GM12878 (cell line): ENCODE measurements around the gene SGSM2. TPM values are rescaled to one million over a fixed set of nuclear protein-coding genes. Genes with fewer than 3 reads are reported as not detected.

Experiments used
- E2F4 ChIP-seq: IDR thresholded peaks from 2 replicates; pipeline ENCODE4 v1.6.1; 2012; ENCODE audit warnings: low read depth, low read length, improper control_type of control experiment
- HCFC1 ChIP-seq: fragments of 150-350 bp; IDR thresholded peaks from 2 replicates; pipeline ENCODE4 v1.6.1; 2014; ENCODE audit warnings: low read length
- IKZF1 ChIP-seq: fragments of 450-650 bp; conservative IDR thresholded peaks from 2 replicates; pipeline ENCODE4 v1.6.1; 2017; ENCODE audit warnings: antibody characterized with exemption, mild to moderate bottlenecking
- IRF3 ChIP-seq: fragments of 450-650 bp; IDR thresholded peaks from 2 replicates; pipeline ENCODE4 v1.6.1; 2014; ENCODE audit warnings: mild to moderate bottlenecking
- IRF4 ChIP-seq: IDR thresholded peaks from 2 replicates; pipeline ENCODE4 v1.6.1; 2011; ENCODE audit warnings: low read depth, low read length
- JUNB ChIP-seq: IDR thresholded peaks from 2 replicates; pipeline ENCODE4 v1.6.1; 2016; ENCODE audit warnings: antibody characterized with exemption, mild to moderate bottlenecking
- MEF2A ChIP-seq: IDR thresholded peaks from 2 replicates; pipeline ENCODE4 v1.6.1; 2011; ENCODE audit warnings: low read depth, mild to moderate bottlenecking, low read length, moderate library complexity; ENCODE audit not compliant: insufficient read depth
- PAX5 ChIP-seq: IDR thresholded peaks from 2 replicates; pipeline ENCODE4 v1.6.1; 2011; ENCODE audit warnings: low read depth, low read length, borderline replicate concordance
- PAX8 ChIP-seq: fragments of 450-650 bp; IDR thresholded peaks from 2 replicates; pipeline ENCODE4 v1.6.1; 2017; ENCODE audit warnings: mild to moderate bottlenecking, moderate library complexity
- RBBP5 ChIP-seq: fragments of 200-600 bp; sonication (generic); conservative IDR thresholded peaks from 2 replicates; pipeline ENCODE4 v1.6.1; 2016
- RELB ChIP-seq: fragments of 450-650 bp; IDR thresholded peaks from 2 replicates; pipeline ENCODE4 v1.6.1; 2017; ENCODE audit warnings: low read depth, mild to moderate bottlenecking, moderate library complexity
- RUNX3 ChIP-seq: IDR thresholded peaks from 2 replicates; pipeline ENCODE4 v1.6.1; 2012; ENCODE audit warnings: low read length, inconsistent platforms
- SIX5 ChIP-seq: IDR thresholded peaks from 2 replicates; pipeline ENCODE4 v1.6.1; 2011; ENCODE audit warnings: mild to moderate bottlenecking, low read depth, low read length, moderate library complexity; ENCODE audit not compliant: severe bottlenecking
- SMC3 ChIP-seq: IDR thresholded peaks from 2 replicates; pipeline ENCODE4 v1.6.1; 2011; ENCODE audit warnings: low read length, improper control_type of control experiment, borderline replicate concordance
- STAT3 ChIP-seq: IDR thresholded peaks from 2 replicates; pipeline ENCODE4 v1.6.1; 2011; ENCODE audit warnings: low read depth, low read length, improper control_type of control experiment
- SUPT20H ChIP-seq: IDR thresholded peaks from 2 replicates; pipeline ENCODE4 v1.6.1; 2011; ENCODE audit warnings: low read depth, mild to moderate bottlenecking, low read length, moderate library complexity, borderline replicate concordance; ENCODE audit not compliant: control insufficient read depth
- TAF1 ChIP-seq: IDR thresholded peaks from 2 replicates; pipeline ENCODE4 v1.6.1; 2011; ENCODE audit warnings: mild to moderate bottlenecking, low read depth, low read length, borderline replicate concordance
- TARDBP ChIP-seq: IDR thresholded peaks from 2 replicates; pipeline ENCODE4 v1.6.1; 2016; ENCODE audit warnings: borderline replicate concordance
- WRNIP1 ChIP-seq: IDR thresholded peaks from 2 replicates; pipeline ENCODE4 v1.6.1; 2011; ENCODE audit warnings: low read depth, low read length, improper control_type of control experiment, borderline replicate concordance
- ZNF274 ChIP-seq: IDR thresholded peaks from one replicate; pipeline ENCODE4 v1.8.0; 2011; ENCODE audit not compliant: insufficient read length, insufficient read depth
- polyA plus RNA-seq, 11 experiments: library from polyadenylated mRNA; depleted of rRNA in 4 of 11; unstranded in 6 of 11; stranded (reverse) in 5 of 11; fragments of >200 nt; fragmentation: Nextera tagmentation in 4 of 11; fragmentation: Illumina TruSeq in 1 of 11; extraction: Ambion mirVana in 4 of 11; extraction: Trizol in 1 of 11; gene quantifications; 1 replicate in 1 of 11; 2 replicates in 10 of 11; pipeline versions ENCODE4 v1.2.1 to v1.2.3, GENCODE V29; 2011 to 2016; ENCODE audit warnings: inconsistent platforms in 2 of 11, missing spikeins in 2 of 11, low read depth in 1 of 11
- total RNA-seq, 4 experiments: library from RNA; depleted of rRNA in 3 of 4; stranded (reverse); fragments of >200 nt in 3 of 4; fragmentation: Illumina TruSeq in 1 of 4; extraction: Trizol in 1 of 4; gene quantifications; 2 replicates each; pipeline versions ENCODE4 v1.2.1 to v1.2.3, GENCODE V29; 2013 to 2021
- TF ChIP-seq, protein P1 (sequence below): fragments of 150-350 bp; IDR thresholded peaks from 2 replicates; pipeline ENCODE4 v1.6.1; 2016; ENCODE audit warnings: low read depth, low read length

Gene SGSM2
- total and polyA plus RNA-seq, 10 of the 15 experiments (the other 5 are each of a cell fraction or from before 2014, with no cell fraction given), result 0.50 to 50.9 (median 18.5) TPM

DNA sequence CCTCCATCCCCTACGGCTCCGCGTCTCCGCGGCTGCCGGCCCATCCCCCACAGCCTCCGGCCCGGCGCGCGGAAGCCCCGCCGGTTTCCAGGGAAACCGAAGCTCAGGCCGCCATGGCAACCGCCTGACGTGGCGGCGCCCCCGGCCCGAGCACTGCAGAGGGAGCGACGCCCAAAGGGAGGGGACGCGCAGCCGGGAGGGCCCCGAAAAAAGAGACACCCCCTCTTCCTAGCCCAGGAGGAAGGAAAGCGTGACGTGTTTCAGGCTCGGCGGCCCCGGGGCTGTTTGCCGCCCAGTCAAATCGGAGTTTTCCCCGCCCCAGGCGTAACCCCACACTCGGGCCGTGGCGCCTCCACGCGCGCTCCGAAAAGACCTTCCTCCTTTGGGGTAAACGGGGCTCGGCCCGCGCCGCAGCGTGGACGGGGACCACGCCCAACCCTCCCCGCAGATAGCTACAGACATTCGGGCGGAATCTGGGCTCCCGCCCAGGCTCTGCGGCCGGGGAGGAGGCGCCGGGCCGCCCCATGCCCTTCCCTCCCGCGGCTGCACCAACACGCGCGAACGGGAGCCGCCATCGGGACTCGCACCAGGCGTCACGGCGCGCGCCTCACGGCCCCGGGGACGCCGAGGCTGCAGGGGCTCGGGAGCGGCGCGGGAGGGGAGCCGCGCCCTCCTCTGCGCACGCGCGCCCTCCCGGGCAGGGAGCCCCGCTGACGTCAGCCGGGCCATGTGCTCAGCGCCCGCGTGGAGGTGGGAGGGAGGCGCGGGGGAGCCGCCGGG lies 56.1 kb downstream of the SGSM2 start (continued):
- TF ChIP-seq SMC3 (no peak), PAX8 (no peak), RBBP5 (no peak), HCFC1 (no peak; the same call in 1 of the 2 replicates), TARDBP (no peak), MEF2A (no peak), ZNF274 (no peak), WRNIP1 (no peak), SIX5 (no peak), IRF3 (no peak), SUPT20H (no peak), TAF1 (peak; percentile 10; the same call in 1 of the 2 replicates), JUNB (no peak), RUNX3 (no peak), STAT3 (no peak), IRF4 (no peak), PAX5 (peak; percentile 10; the same call in 1 of the 2 replicates), E2F4 (no peak), IKZF1 (peak; percentile 69), RELB (no peak)
- TF ChIP-seq, protein P1, sequence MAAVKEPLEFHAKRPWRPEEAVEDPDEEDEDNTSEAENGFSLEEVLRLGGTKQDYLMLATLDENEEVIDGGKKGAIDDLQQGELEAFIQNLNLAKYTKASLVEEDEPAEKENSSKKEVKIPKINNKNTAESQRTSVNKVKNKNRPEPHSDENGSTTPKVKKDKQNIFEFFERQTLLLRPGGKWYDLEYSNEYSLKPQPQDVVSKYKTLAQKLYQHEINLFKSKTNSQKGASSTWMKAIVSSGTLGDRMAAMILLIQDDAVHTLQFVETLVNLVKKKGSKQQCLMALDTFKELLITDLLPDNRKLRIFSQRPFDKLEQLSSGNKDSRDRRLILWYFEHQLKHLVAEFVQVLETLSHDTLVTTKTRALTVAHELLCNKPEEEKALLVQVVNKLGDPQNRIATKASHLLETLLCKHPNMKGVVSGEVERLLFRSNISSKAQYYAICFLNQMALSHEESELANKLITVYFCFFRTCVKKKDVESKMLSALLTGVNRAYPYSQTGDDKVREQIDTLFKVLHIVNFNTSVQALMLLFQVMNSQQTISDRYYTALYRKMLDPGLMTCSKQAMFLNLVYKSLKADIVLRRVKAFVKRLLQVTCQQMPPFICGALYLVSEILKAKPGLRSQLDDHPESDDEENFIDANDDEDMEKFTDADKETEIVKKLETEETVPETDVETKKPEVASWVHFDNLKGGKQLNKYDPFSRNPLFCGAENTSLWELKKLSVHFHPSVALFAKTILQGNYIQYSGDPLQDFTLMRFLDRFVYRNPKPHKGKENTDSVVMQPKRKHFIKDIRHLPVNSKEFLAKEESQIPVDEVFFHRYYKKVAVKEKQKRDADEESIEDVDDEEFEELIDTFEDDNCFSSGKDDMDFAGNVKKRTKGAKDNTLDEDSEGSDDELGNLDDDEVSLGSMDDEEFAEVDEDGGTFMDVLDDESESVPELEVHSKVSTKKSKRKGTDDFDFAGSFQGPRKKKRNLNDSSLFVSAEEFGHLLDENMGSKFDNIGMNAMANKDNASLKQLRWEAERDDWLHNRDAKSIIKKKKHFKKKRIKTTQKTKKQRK, result no peak
